GM12878 (cell line): ENCODE results near the gene TAS2R41. TPM values are rescaled to one million over a fixed set of nuclear protein-coding genes. Genes with fewer than 3 reads are reported as not detected.

Source experiments
- ATAC-seq: fragments of 200-7000 bp; cut with Tn5 transposase; 3 replicates; pipeline ENCODE4 v1.9.1; 2020; ENCODE audit warnings: mild to moderate bottlenecking, moderate library complexity
- BruUV-seq: library from RNA; stranded (reverse); fragments of 400-500 nt; replicated peaks from 2 replicates; lab custom pipeline; 2021; lab: Mats Ljungman, UMichigan
- CTCF ChIA-PET: fragments of 300-600 bp; sonication (Branson Sonifier 250); formaldehyde crosslinking; extraction: SDS; loops from one replicate; lab custom pipeline; 2021; ENCODE audit warnings: inconsistent platforms; lab: Yijun Ruan, JAX
- POLR2A ChIA-PET: fragments of 350-600 bp; formaldehyde crosslinking; extraction: SDS; loops from one replicate; lab custom pipeline; 2021; ENCODE audit warnings: inconsistent platforms; lab: Charles Lee
- RAD21 ChIA-PET: fragments of 300-600 bp; sonication (Branson Sonifier 250); formaldehyde crosslinking; loops from one replicate; lab custom pipeline; 2023; ENCODE audit warnings: antibody characterized with exemption; ENCODE audit not compliant: unreplicated experiment; lab: Charles Lee
- SMC1A ChIA-PET: fragments of 300-600 bp; sonication (Branson Sonifier 250); formaldehyde crosslinking; loops from one replicate; lab custom pipeline; 2023; ENCODE audit not compliant: unreplicated experiment, uncharacterized antibody; lab: Charles Lee
- DNase-seq: peaks from one replicate; pipeline ENCODE4 v3.0.0-alpha.2; 2011; ENCODE audit warnings: low read depth, low spot score
- FAIRE-seq: peaks from 3 replicates; lab custom pipeline; 2011; peaks lifted over from hg19 to GRCh38; lab: Jason Lieb, UNC
- H2AFZ ChIP-seq: 2 replicates; pipeline ENCODE4 v1.6.0; 2011; ENCODE audit warnings: low read depth, low read length, control low read depth; ENCODE audit not compliant: control insufficient read depth
- H3K27ac ChIP-seq: 2 replicates; pipeline ENCODE4 v1.5.1; 2011; ENCODE audit warnings: control low read depth; ENCODE audit not compliant: control insufficient read depth, insufficient read depth
- H3K27me3 ChIP-seq, 2 experiments: replicated peaks in 1 of 2; 2 replicates each; pipeline versions ENCODE4 v1.6.0 to v1.6.1; 2011; ENCODE audit warnings: low read length in 1 of 2; ENCODE audit not compliant: control insufficient read depth in 2 of 2, insufficient read depth in 2 of 2
- H3K36me3 ChIP-seq, 2 experiments: 2 replicates each; pipeline ENCODE4 v1.5.1; 2011; ENCODE audit warnings: low read length in 1 of 2; ENCODE audit not compliant: control insufficient read depth in 2 of 2, insufficient read depth in 2 of 2
- H3K4me1 ChIP-seq: 2 replicates; pipeline ENCODE4 v1.6.1; 2011; ENCODE audit warnings: mild to moderate bottlenecking, low read length, moderate library complexity, mixed read lengths; ENCODE audit not compliant: control insufficient read depth, insufficient read depth
- H3K4me2 ChIP-seq: 2 replicates; pipeline ENCODE4 v1.6.0; 2011; ENCODE audit warnings: control low read depth; ENCODE audit not compliant: control insufficient read depth, insufficient read depth
- H3K4me3 ChIP-seq: fragments of 200-600 bp; sonication (generic); 2 replicates; pipeline ENCODE4 v1.5.1; 2016
- H3K79me2 ChIP-seq: 2 replicates; pipeline ENCODE4 v1.6.0; 2011; ENCODE audit warnings: low read length; ENCODE audit not compliant: control insufficient read depth, insufficient read depth
- H3K9ac ChIP-seq: 2 replicates; pipeline ENCODE4 v1.8.0; 2011; ENCODE audit warnings: low read length, control low read depth, mixed read lengths; ENCODE audit not compliant: control insufficient read depth, insufficient read depth
- H3K9me3 ChIP-seq: replicated peaks from 3 replicates; pipeline ENCODE4 v1.5.1; 2011; ENCODE audit warnings: mild to moderate bottlenecking, low read length; ENCODE audit not compliant: control insufficient read depth, insufficient read depth
- H4K20me1 ChIP-seq: 2 replicates; pipeline ENCODE4 v1.6.0; 2011; ENCODE audit not compliant: control insufficient read depth, insufficient read depth
- BCL11A ChIP-seq: IDR thresholded peaks from 2 replicates; pipeline ENCODE4 v1.6.1; 2011; ENCODE audit warnings: low read depth, low read length
- BHLHE40 ChIP-seq, 2 experiments: fragments of 450-650 bp in 1 of 2; IDR thresholded peaks; 2 replicates each; pipeline ENCODE4 v1.6.1; 2011 to 2017; ENCODE audit warnings: low read depth in 2 of 2, borderline replicate concordance in 1 of 2, improper control_type of control experiment in 1 of 2, low read length in 1 of 2, mild to moderate bottlenecking in 1 of 2
- STAT1 ChIP-seq: fragments of 450-650 bp; conservative IDR thresholded peaks from 2 replicates; pipeline ENCODE4 v1.6.1; 2014; ENCODE audit warnings: antibody characterized with exemption, mild to moderate bottlenecking
- ZBTB11 ChIP-seq: fragments of 450-650 bp; formaldehyde crosslinking; IDR thresholded peaks from 2 replicates; pipeline ENCODE4 v1.5.0; 2022; ENCODE audit warnings: mild to moderate bottlenecking, missing genetic modification characterization
- WGBS: methylation state at CpG from one replicate; pipeline ENCODE4 v1.1.6; 2016; ENCODE audit warnings: low lambda C conversion rate; ENCODE audit not compliant: insufficient replicate concordance, insufficient coverage; ENCODE audit errors: missing lambda C conversion rate; 5-methylcytosine and 5-hydroxymethylcytosine counted together
- in situ Hi-C: fragments of 300-500 bp; cut with MboI; formaldehyde crosslinking; loops from 9 replicates; pipeline ENCODE4 v1.14.3; 2018; ENCODE audit warnings: mixed read lengths
- intact Hi-C: fragments of 100-400 bp; cut with micrococcal nuclease; formaldehyde crosslinking; loops from one replicate; pipeline ENCODE4 v1.14.2; 2022; ENCODE audit not compliant: unreplicated experiment
- polyA plus RNA-seq, 11 experiments: library from polyadenylated mRNA; depleted of rRNA in 4 of 11; unstranded in 6 of 11; stranded (reverse) in 5 of 11; fragments of >200 nt; fragmentation: Nextera tagmentation in 4 of 11; fragmentation: Illumina TruSeq in 1 of 11; extraction: Ambion mirVana in 4 of 11; extraction: Trizol in 1 of 11; gene quantifications; 1 replicate in 1 of 11; 2 replicates in 10 of 11; pipeline versions ENCODE4 v1.2.1 to v1.2.3, GENCODE V29; 2011 to 2016; ENCODE audit warnings: inconsistent platforms in 2 of 11, missing spikeins in 2 of 11, low read depth in 1 of 11
- total RNA-seq, 4 experiments: library from RNA; depleted of rRNA in 3 of 4; stranded (reverse); fragments of >200 nt in 3 of 4; fragmentation: Illumina TruSeq in 1 of 4; extraction: Trizol in 1 of 4; gene quantifications; 2 replicates each; pipeline versions ENCODE4 v1.2.1 to v1.2.3, GENCODE V29; 2013 to 2021

TAS2R41 gene
- total and polyA plus RNA-seq, 10 of the 15 experiments (the other 5 are each of a cell fraction or from before 2014, with no cell fraction given), result not detected

DNA sequence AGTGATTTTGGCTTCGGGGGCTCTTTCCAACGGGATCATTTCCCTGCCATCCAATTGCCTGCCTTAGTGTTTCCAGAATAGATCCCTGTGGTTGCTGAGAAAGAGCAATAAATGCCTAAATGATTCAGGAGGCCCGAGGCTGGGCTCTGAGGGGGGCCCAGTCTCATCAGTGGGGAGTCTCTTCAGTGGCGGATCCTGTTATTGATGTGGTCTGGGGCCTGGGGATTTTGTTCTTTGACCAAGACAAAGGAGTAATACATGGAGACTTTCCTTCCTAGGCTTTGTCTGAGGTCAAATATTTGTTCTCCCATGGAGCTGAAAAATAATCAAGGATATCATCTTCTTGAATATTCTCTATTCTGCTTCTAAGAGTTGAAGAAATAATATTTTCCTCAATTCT, 40.8 kb downstream of the TAS2R41 start:
- Histone ChIP-seq H2AFZ (no peak overlapping the region), H4K20me1 (no peaks in the 10 kb centered on the region), H3K4me2 (no peak overlapping the region), H3K9ac (no peak overlapping the region), H3K27me3 (peaks cover 0 to 3% of the 10 kb centered on the region in 2 experiments; a peak in 1 of 4 replicates), H3K4me1 (no peaks in the 10 kb centered on the region), H3K36me3 (no peaks in the 10 kb centered on the region), H3K9me3 (no peaks in the 10 kb centered on the region), H3K27ac (no peak overlapping the region), H3K79me2 (no peaks in the 10 kb centered on the region), H3K4me3 (no peak overlapping the region)
- WGBS, result 10% methylated on average over 4 of the region's 4 CpGs
- BruUV-seq, result no TSS peak
- intact Hi-C loops (no loop called here), in situ Hi-C loops (no loop called here)
- DNase-seq (no peak), FAIRE-seq (no peak), ATAC-seq (no peak)
- ChIA-PET SMC1A (no interaction called here), POLR2A (no interaction called here), RAD21 (no interaction called here), CTCF (interaction anchor here (1.6 kb wide), 1 partner anchor 102 kb away, joined by 3 read pairs; no protein-coding TSS in a partner anchor)
- TF ChIP-seq BHLHE40 (IDR thresholded peaks at IDR 0.05; ENCODE audit: borderline replicate concordance in 1 of 2, low read depth in 2 of 2, low read length in 1 of 2), result no peak

DNA sequence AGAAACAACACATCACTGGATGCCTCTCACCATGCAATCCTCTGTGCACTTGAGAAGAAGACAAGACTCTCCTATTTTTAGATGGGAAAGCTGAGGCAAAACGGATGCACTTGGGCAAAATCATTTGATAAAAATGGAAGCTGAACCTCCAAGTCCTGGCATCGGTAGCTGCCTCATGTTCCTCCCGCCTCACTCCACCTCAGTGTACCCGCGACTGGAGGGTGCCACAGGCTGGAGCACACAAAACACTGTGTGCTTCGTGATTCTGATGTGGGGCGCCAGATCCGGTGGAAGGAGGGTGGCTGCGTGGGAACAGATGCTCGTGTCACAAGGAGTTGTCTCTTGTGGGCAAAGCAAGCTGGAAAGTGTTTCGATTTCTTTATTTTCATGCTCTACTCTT, 41.3 kb downstream of the TAS2R41 start:
- no peaks in the 10 kb centered on the region for H3K36me3 ChIP-seq
- TF ChIP-seq ZBTB11 (CRISPR knock-in tag) (no peak), STAT1 (no peak), BCL11A (no peak)
- no peak overlapping the region for H3K4me2 ChIP-seq
- no peak overlapping the region for H3K4me3 ChIP-seq
- intact Hi-C loops, result no loop called here
- ATAC-seq (no peak), FAIRE-seq (no peak), DNase-seq (no peak)
- CTCF ChIA-PET, result interaction anchor here (1.6 kb wide), 1 partner anchor 102 kb away, joined by 3 read pairs; no protein-coding TSS in a partner anchor
- SMC1A ChIA-PET, result no interaction called here
- H3K4me1 ChIP-seq, result no peaks in the 10 kb centered on the region
- H3K79me2 ChIP-seq, result no peaks in the 10 kb centered on the region
- no TSS peak for BruUV-seq
- WGBS, result 45% methylated on average over 11 of the region's 11 CpGs
- RAD21 ChIA-PET, result no interaction called here
- H3K9me3 ChIP-seq, result no peaks in the 10 kb centered on the region
- peaks cover 0 to 3% of the 10 kb centered on the region in 2 experiments; a peak in 1 of 4 replicates for H3K27me3 ChIP-seq
- in situ Hi-C loops, result no loop called here
- POLR2A ChIA-PET, result no interaction called here
- H2AFZ ChIP-seq, result no peak overlapping the region
- H4K20me1 ChIP-seq, result no peaks in the 10 kb centered on the region
- no peak overlapping the region for H3K27ac ChIP-seq
- no peak overlapping the region for H3K9ac ChIP-seq
